HEK293 (cell line): Measurements from ENCODE around the gene LYPD5.

Experiments used
- CTCF ChIA-PET: fragments of 350-600 bp; formaldehyde crosslinking; extraction: SDS; loops from one replicate; lab custom pipeline; 2021; ENCODE audit warnings: antibody characterized with exemption; lab: Yijun Ruan, JAX
- POLR2A ChIA-PET: fragments of 300-600 bp; formaldehyde crosslinking; extraction: SDS; loops from one replicate; lab custom pipeline; 2020; ENCODE audit warnings: antibody characterized with exemption, inconsistent platforms; lab: Yijun Ruan, JAX
- H3K27ac ChIP-seq: fragments of 200-500 bp; sonication (Bioruptor generic); 2 replicates; pipeline ENCODE4 v1.5.1; 2014; ENCODE audit warnings: low read depth, low read length, control low read depth, inconsistent platforms; ENCODE audit errors: extremely low read depth
- H3K36me3 ChIP-seq, 2 experiments: fragments of 200-500 bp in 1 of 2; sonication (Bioruptor generic) in 1 of 2; 1 replicate in 1 of 2; 2 replicates in 1 of 2; pipeline ENCODE4 v1.5.1; 2014 to 2017; ENCODE audit warnings: inconsistent platforms in 2 of 2, low read length in 2 of 2; ENCODE audit not compliant: control insufficient read depth in 2 of 2, insufficient read depth in 1 of 2
- H3K4me1 ChIP-seq: fragments of 200-500 bp; sonication (Bioruptor generic); 2 replicates; pipeline ENCODE4 v1.5.1; 2014; ENCODE audit warnings: mild to moderate bottlenecking, low read length, inconsistent platforms; ENCODE audit not compliant: control insufficient read depth, insufficient read depth
- H3K4me3 ChIP-seq: 2 replicates; pipeline ENCODE4 v1.5.1; 2011; ENCODE audit warnings: low read depth, mild to moderate bottlenecking, control low read depth, low read length, moderate library complexity
- H3K9me3 ChIP-seq: fragments of 200-500 bp; sonication (Bioruptor generic); 2 replicates; pipeline ENCODE4 v1.5.1; 2014; ENCODE audit warnings: low read depth, low read length, inconsistent platforms; ENCODE audit not compliant: control insufficient read depth, insufficient read depth
- GLI4 ChIP-seq: fragments of 450-650 bp; formaldehyde crosslinking; IDR thresholded peaks from 2 replicates; pipeline ENCODE4 v1.5.1; 2016; ENCODE audit warnings: missing biosample characterization, missing genetic modification characterization
- INSM2 ChIP-seq: fragments of 450-650 bp; formaldehyde crosslinking; IDR thresholded peaks from 2 replicates; pipeline ENCODE4 v1.5.1; 2016; ENCODE audit warnings: missing biosample characterization, missing genetic modification characterization
- KLF8 ChIP-seq: fragments of 450-650 bp; formaldehyde crosslinking; IDR thresholded peaks from 2 replicates; pipeline ENCODE4 v1.5.1; 2016; ENCODE audit warnings: missing biosample characterization, missing genetic modification characterization
- MEIS1 ChIP-seq: sonication (generic); formaldehyde crosslinking; IDR thresholded peaks from 2 replicates; pipeline ENCODE4 v1.8.1; 2022; ENCODE audit warnings: missing genetic modification reagents, mild to moderate bottlenecking, borderline replicate concordance
- PRDM6 ChIP-seq: fragments of 450-650 bp; formaldehyde crosslinking; IDR thresholded peaks from 2 replicates; pipeline ENCODE4 v1.5.1; 2017; ENCODE audit warnings: missing biosample characterization, missing genetic modification characterization
- SP3 ChIP-seq: fragments of 450-650 bp; formaldehyde crosslinking; IDR thresholded peaks from 2 replicates; pipeline ENCODE4 v1.5.1; 2016; ENCODE audit warnings: missing biosample characterization, missing genetic modification characterization
- SP7 ChIP-seq: fragments of 450-650 bp; formaldehyde crosslinking; IDR thresholded peaks from 2 replicates; pipeline ENCODE4 v1.5.1; 2016; ENCODE audit warnings: missing biosample characterization, missing genetic modification characterization
- ZBTB11 ChIP-seq: fragments of 450-650 bp; formaldehyde crosslinking; conservative IDR thresholded peaks from 2 replicates; pipeline ENCODE4 v1.5.1; 2016; ENCODE audit warnings: low read depth, missing biosample characterization, missing genetic modification characterization
- ZBTB7A ChIP-seq: fragments of 450-650 bp; formaldehyde crosslinking; IDR thresholded peaks from 2 replicates; pipeline ENCODE4 v1.5.1; 2016; ENCODE audit warnings: low read depth, missing biosample characterization, missing genetic modification characterization
- ZBTB8A ChIP-seq: fragments of 450-650 bp; formaldehyde crosslinking; IDR thresholded peaks from 2 replicates; pipeline ENCODE4 v1.5.1; 2016; ENCODE audit warnings: missing biosample characterization, missing genetic modification characterization
- ZFHX2 ChIP-seq: fragments of 450-650 bp; formaldehyde crosslinking; conservative IDR thresholded peaks from 2 replicates; pipeline ENCODE4 v1.5.1; 2016; ENCODE audit warnings: missing biosample characterization, missing genetic modification characterization
- ZNF114 ChIP-seq: fragments of 450-650 bp; formaldehyde crosslinking; IDR thresholded peaks from 2 replicates; pipeline ENCODE4 v1.5.0; 2017; ENCODE audit warnings: missing biosample characterization, missing genetic modification characterization
- ZNF148 ChIP-seq: fragments of 450-650 bp; formaldehyde crosslinking; IDR thresholded peaks from 2 replicates; pipeline ENCODE4 v1.5.0; 2017; ENCODE audit warnings: missing biosample characterization, missing genetic modification characterization, borderline replicate concordance
- ZNF354C ChIP-seq: fragments of 450-650 bp; formaldehyde crosslinking; IDR thresholded peaks from 2 replicates; pipeline ENCODE4 v1.5.1; 2016; ENCODE audit warnings: missing biosample characterization, missing genetic modification characterization, low read depth, borderline replicate concordance
- ZNF404 ChIP-seq: fragments of 450-650 bp; formaldehyde crosslinking; IDR thresholded peaks from 2 replicates; pipeline ENCODE4 v1.5.1; 2017; ENCODE audit warnings: missing biosample characterization, missing genetic modification characterization
- ZNF416 ChIP-seq: fragments of 450-650 bp; formaldehyde crosslinking; IDR thresholded peaks from 2 replicates; pipeline ENCODE4 v1.5.1; 2016; ENCODE audit warnings: missing biosample characterization, missing genetic modification characterization
- ZNF514 ChIP-seq: fragments of 450-650 bp; formaldehyde crosslinking; IDR thresholded peaks from 2 replicates; pipeline ENCODE4 v1.5.1; 2016; ENCODE audit warnings: missing biosample characterization, missing genetic modification characterization
- ZNF548 ChIP-seq: fragments of 450-650 bp; formaldehyde crosslinking; IDR thresholded peaks from 2 replicates; pipeline ENCODE4 v1.5.1; 2016; ENCODE audit warnings: missing biosample characterization, missing genetic modification characterization
- ZNF555 ChIP-seq: fragments of 450-650 bp; formaldehyde crosslinking; conservative IDR thresholded peaks from 2 replicates; pipeline ENCODE4 v1.5.1; 2017; ENCODE audit warnings: missing biosample characterization, mild to moderate bottlenecking, missing genetic modification characterization, inconsistent platforms
- ZNF600 ChIP-seq: fragments of 450-650 bp; formaldehyde crosslinking; IDR thresholded peaks from 2 replicates; pipeline ENCODE4 v1.5.1; 2016; ENCODE audit warnings: missing biosample characterization, missing genetic modification characterization
- ZNF610 ChIP-seq: fragments of 450-650 bp; formaldehyde crosslinking; IDR thresholded peaks from 2 replicates; pipeline ENCODE4 v1.5.1; 2016; ENCODE audit warnings: missing biosample characterization, missing genetic modification characterization, borderline replicate concordance
- ZNF621 ChIP-seq: fragments of 450-650 bp; formaldehyde crosslinking; IDR thresholded peaks from 2 replicates; pipeline ENCODE4 v1.5.1; 2017; ENCODE audit warnings: missing biosample characterization, missing genetic modification characterization
- ZNF692 ChIP-seq: fragments of 450-650 bp; formaldehyde crosslinking; IDR thresholded peaks from 2 replicates; pipeline ENCODE4 v1.5.1; 2016; ENCODE audit warnings: missing biosample characterization, missing genetic modification characterization
- TF ChIP-seq, protein P1 (sequence below): fragments of 450-650 bp; formaldehyde crosslinking; IDR thresholded peaks from 2 replicates; pipeline ENCODE4 v1.5.1; 2017; ENCODE audit warnings: missing biosample characterization, missing genetic modification characterization

LYPD5 gene

DNA sequence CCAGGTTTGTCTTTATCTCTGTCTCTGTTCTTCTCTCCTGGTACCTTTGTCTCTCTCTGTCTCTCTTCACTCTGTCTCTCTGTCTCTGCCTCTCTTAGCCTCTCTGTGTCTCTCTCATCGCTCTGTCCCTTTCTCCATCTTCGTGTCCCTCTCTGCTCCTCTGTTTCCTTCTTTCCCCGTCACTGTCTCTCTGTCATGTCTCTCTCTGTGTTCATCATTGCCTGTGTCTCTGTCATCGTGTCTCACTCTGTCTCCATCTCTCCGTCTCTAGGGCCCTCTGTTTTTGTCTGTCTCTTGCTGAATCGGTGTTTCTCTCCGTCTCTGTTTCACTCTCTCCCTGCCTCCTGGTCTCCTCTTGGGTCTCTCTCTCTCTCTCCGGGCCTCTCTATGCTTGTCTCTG is 18.6 kb downstream of the LYPD5 start (continued):
- TF ChIP-seq ZNF555 (tag by site-specific recombination) = no peak
- TF ChIP-seq SP7 (tag by site-specific recombination) = no peak
- TF ChIP-seq ZNF514 (tag by site-specific recombination) = no peak; the same call in 1 of the 2 replicates
- 0 out of 2 replicates have a peak, but pooled peaks have one; percentile 46 for TF ChIP-seq ZNF114 (tag by site-specific recombination)
- TF ChIP-seq GLI4 = no peak
- peak; percentile 30; the same call in 1 of the 2 replicates for TF ChIP-seq ZNF621
- TF ChIP-seq INSM2 (tag by site-specific recombination) = no peak
- TF ChIP-seq ZNF416 (tag by site-specific recombination) = 0 out of 2 replicates have a peak, but pooled peaks have one; percentile 49
- peak; percentile 15; the same call in 1 of the 2 replicates for TF ChIP-seq ZNF548 (tag by site-specific recombination)

DNA sequence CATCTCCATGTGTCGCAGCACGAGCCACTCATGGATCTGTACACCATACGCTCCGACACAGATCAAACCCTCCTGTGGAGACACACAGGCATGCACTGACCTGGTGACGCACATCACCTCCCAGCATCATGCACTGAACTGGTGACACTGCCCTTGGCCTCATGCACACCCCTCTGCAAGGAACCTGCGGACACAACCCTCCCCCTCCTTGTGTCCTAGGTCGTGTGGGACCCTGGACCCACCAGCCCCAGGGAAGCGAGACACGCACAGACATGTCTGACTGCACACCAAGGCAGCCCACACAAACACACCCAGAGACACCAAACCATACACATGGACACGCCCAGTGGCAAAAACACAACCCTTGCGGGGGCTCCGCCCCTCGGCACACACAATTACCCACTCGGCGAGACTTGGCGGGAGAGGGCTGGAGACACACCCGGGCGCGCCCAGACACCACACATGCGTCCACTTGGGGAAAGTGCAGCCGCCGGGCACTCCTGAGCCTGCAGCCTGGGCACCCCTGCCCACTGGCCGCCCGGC is 19.5 kb downstream of the LYPD5 start:
- ChIA-PET CTCF (interaction anchor here (0.7 to 15.3 kb wide), 2 partner anchors 16 to 309 kb away, joined by 6 to 213 read pairs; no protein-coding TSS in a partner anchor), POLR2A (no interaction called here)
- H3K9me3 ChIP-seq = no peaks in the 10 kb centered on the region; the same call in 1 of the 2 replicates
- H3K4me3 ChIP-seq = no peak overlapping the region
- H3K4me1 ChIP-seq = peaks cover 1% of the 10 kb centered on the region; the same call in 1 of the 2 replicates
- no peaks in the 10 kb centered on the region for H3K36me3 ChIP-seq
- H3K27ac ChIP-seq = no peak overlapping the region
- TF ChIP-seq PRDM6 (no peak), ZNF692 (tag by site-specific recombination) (no peak), ZNF354C (tag by site-specific recombination) (no peak), ZNF416 (tag by site-specific recombination) (no peak), MEIS1 (CRISPR knock-in tag) (no peak), SP3 (tag by site-specific recombination) (no peak), ZBTB7A (tag by site-specific recombination) (no peak), ZBTB11 (no peak), ZNF514 (tag by site-specific recombination) (no peak), ZNF148 (tag by site-specific recombination) (no peak), ZNF404 (tag by site-specific recombination) (no peak), KLF8 (tag by site-specific recombination) (peak; percentile 32; the same call in 1 of the 2 replicates), ZFHX2 (0 out of 2 replicates have a peak, but pooled peaks have one; percentile 6), ZBTB8A (no peak), ZNF610 (no peak), ZNF600 (tag by site-specific recombination) (peak; percentile 86)
- TF ChIP-seq, protein P1, sequence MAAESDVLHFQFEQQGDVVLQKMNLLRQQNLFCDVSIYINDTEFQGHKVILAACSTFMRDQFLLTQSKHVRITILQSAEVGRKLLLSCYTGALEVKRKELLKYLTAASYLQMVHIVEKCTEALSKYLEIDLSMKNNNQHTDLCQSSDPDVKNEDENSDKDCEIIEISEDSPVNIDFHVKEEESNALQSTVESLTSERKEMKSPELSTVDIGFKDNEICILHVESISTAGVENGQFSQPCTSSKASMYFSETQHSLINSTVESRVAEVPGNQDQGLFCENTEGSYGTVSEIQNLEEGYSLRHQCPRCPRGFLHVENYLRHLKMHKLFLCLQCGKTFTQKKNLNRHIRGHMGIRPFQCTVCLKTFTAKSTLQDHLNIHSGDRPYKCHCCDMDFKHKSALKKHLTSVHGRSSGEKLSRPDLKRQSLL (tag by site-specific recombination) = no peak
